GM18517 (cell line): Measurements from ENCODE around the gene DMKN.
"Not testable (repeated sequence)": the region's sequence is repeated elsewhere in the genome, so short reads cannot be mapped to it uniquely, and the experiment has no call there.

Experiments used
- ATAC-seq: cut with Tn5 transposase; IDR thresholded peaks from one replicate; pipeline ENCODE4 v1.9.1; 2021; ENCODE audit warnings: mild to moderate bottlenecking, moderate library complexity; ENCODE audit not compliant: unreplicated experiment

DMKN gene

DNA sequence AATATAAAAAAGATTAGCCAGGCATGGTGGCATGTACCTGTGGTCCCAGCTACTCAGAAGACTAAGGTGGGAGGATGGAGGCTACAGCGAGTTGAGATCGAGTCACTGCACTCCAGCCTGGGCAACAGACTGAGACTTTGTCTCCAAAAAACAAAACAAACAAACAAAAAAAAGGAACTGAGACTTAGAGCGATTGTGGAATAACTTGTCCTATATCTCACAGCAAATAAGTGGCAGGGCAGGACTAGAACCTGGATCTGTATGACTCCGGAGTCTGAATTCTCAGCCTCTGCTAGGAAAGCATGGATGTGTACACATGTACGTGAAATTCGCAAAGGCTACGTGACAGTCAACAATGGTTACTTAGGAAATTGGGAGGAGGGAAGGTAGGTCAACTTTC, 43.3 kb downstream of the DMKN start:
- ATAC-seq = no peak

DNA sequence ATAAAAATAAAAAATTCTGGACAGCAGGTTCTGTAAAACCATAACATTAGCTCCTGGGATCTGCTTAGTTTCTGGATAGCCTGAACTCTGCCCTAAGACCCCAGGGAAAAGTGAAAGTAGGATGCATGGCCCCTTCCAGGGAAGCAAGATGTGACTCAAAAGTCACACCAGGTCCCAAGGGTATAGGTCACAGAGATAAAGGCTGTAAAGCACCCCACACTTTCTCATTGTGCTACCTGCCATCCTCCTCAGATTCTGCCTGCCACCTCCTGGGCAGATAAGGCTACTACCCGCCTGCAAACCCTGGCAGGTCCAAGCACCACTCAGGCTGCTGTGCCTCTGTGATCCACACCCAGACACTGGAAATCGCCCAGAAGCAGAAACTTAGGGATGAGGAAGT, 44.8 kb downstream of the DMKN start:
- ATAC-seq = peak; percentile 78

- ATAC-seq = no peak
Observed at GRCh38 chr19:35466259-35466658, 47.2 kb downstream of the DMKN start.

GRCh38 chr19:35462956-35463355, 50.5 kb downstream of the DMKN start:
- peak; percentile 2 for ATAC-seq

DNA sequence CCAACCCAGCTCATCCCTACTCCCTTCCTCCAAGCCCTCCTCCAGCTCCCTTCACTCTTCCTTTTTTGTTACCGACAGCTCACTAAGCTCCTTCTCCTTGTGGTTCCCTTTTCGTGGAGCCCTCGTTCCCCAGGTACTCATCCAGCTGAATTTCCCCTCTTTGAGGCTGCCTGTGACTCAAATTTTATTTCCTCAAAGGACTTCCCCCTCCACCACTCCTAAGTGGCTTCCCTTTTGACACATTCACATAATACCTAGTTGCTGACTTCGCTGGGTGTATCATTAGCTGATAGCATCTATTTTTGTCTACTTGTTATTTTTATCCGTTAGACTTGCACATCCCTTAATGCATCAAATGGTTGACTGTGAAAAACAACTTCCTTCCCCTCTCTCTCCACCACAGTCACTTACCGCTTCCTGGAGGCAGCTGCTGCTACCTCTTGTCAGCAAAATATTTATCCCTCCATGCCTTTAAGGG, 50.9 kb downstream of the DMKN start:
- ATAC-seq = peak; percentile 62

- not testable (repeated sequence) for ATAC-seq
Observed at GRCh38 chr19:35461788-35462187, 51.7 kb downstream of the DMKN start.

DNA sequence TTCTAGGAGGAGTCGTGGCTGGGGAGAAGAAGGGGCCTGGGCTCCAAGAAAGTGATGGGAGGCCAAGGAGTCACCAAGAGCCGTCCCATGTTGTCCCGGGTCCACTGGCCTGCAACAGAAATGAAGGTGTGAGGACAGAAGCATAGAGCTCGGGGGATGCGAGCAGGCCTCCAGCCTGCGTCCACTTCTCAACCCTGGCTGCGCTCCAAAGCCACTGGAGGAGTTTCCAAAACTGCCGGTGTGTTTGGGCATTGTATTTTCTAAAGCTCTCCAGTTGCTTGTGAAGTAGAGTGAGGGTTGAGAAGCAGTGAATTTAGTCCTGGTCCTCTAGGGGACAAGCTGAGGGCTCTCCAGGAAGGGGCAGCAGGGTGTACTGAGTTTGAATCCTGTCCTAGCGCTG, 52.4 kb downstream of the DMKN start:
- ATAC-seq = no peak

DNA sequence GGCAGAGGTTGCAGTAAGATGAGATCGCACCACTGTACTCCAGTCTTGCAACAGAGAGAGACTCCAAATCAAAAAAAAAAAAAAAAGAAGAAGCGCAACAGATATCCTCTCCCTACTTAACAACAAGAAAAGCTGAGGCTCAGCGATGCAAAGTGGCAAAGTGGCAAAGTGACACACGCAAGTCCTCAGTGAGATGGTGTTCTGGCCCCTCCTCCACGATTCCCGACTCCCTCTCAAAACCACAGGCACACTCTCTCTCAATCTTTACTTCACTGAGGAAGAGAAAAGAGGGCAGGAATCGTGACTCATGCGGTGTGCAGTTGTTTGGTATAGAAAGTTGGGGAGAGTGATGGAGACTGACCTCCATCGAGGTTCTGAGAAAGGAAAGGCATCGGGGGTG, 52.8 kb downstream of the DMKN start:
- no peak for ATAC-seq

GRCh38 chr19:35459414-35460082, 53.9 kb downstream of the DMKN start:
- no peak for ATAC-seq

- peak; percentile 33 for ATAC-seq
Observed at GRCh38 chr19:35458731-35459391, 54.6 kb downstream of the DMKN start.

- no peak for ATAC-seq
Observed at GRCh38 chr19:35458192-35458591, 55.3 kb downstream of the DMKN start.

DNA sequence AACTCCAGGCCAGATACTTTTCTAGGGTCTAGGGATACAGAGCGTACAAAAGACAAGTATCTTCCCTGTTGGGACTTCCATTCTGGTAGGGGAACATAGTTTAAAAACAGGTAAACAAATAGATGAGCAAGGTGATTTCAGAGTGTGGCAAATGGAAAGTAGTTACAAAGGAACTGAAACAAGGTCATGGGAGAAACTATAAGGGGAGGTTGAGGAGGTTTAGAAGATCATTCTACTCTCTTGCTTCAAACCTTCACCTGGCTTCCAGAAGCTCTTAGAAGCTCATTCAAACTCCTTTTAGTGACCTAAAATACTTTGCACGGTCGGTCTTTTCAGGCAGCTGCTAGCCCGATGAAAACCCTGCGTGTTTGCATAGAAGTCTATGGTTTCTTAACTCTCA, 56.3 kb downstream of the DMKN start:
- no peak for ATAC-seq

- ATAC-seq = no peak
Observed at GRCh38 chr19:35455616-35456201, 57.7 kb downstream of the DMKN start.

- no peak for ATAC-seq
Observed at GRCh38 chr19:35454663-35455062, 58.8 kb downstream of the DMKN start.

DNA sequence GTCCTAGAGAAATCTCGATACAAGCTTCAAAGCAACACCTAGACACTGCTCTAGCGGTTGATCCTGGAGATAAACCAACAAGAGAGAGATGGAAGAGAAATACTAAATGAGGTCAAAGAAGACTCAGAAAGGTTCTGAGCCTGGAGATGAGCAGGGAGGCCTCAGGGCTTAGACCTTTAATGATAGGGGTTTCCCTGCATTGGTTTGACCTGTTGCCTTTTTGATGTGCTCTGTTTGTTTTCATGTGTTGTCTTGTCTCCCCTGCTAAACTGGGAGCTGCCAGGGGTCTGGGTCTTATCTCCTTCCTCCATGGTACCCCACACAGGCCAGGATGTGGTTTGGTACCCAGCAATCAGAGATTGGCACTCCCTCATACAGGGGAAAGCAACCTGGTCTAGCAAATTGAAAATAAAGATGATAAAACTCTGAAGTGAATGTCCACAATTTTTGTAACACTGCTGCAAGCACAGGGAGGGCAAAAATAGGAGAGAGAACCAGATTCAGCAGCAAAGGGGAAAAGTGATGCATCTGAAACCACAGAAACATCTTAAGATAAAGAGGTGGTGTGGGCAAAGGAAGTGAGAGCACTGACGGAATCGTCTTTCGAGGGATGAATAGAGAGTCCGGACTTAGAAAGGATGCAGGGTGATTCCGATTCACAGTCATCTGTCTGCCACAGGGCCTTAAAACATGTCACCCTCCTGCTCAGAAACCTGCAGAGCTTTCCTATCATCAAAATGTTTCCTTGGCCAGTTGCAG, 61.9 kb downstream of the DMKN start:
- ATAC-seq = no peak

DNA sequence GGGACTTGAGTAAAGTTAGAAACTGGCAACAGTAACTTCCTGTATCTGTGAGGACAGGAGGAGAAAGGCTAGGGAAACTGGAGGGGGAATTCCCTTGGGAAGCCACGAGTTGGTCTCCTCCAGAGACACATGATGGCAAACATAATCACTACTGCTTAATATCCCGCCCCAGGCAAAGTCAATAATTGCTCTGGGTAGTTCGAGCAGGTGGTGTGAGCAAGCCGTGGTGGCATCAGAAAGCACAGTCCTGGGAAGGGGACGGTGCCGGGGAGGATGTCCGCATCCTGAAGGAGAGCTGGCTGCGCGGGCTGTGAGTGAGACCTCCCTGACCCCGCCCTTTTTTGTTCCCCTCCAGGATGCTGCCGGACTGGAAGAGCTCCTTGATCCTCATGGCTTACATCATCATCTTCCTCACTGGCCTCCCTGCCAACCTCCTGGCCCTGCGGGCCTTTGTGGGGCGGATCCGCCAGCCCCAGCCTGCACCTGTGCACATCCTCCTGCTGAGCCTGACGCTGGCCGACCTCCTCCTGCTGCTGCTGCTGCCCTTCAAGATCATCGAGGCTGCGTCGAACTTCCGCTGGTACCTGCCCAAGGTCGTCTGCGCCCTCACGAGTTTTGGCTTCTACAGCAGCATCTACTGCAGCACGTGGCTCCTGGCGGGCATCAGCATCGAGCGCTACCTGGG, 63.9 kb downstream of the DMKN start:
- no peak for ATAC-seq

GRCh38 chr19:35447606-35448469, 65.6 kb downstream of the DMKN start, which contains the start of gene FFAR2:
Gene FFAR2 (plus strand): TSS chr19:35448257. CDS start chr19:35449715, 1,458 bp downstream.
- no peak for ATAC-seq
